K562 (cell line): ENCODE results near the gene DAZAP1. TPM values are rescaled to one million over a fixed set of nuclear protein-coding genes. Genes with fewer than 3 reads are reported as not detected.

ENCODE experiments used
- FIP1L1 ChIP-seq: fragments of 200-400 bp; formaldehyde crosslinking; IDR thresholded peaks from 2 replicates; pipeline ENCODE4 v1.6.1; 2018; ENCODE audit warnings: mild to moderate bottlenecking, low read depth, low read length; ENCODE audit not compliant: poor library complexity, severe bottlenecking
- FOS ChIP-seq: IDR thresholded peaks from 3 replicates; pipeline ENCODE4 v1.6.1; 2011; ENCODE audit not compliant: insufficient read length; ENCODE audit errors: extremely low read depth
- FOXA3 ChIP-seq, 2 experiments: fragments of 450-650 bp in 1 of 2; sonication (generic) in 1 of 2; formaldehyde crosslinking; IDR thresholded peaks in 1 of 2; conservative IDR thresholded peaks in 1 of 2; 2 replicates each; pipeline versions ENCODE4 v1.4.0 to v1.8.0; 2020 to 2022; ENCODE audit warnings: mild to moderate bottlenecking in 2 of 2, missing genetic modification reagents in 1 of 2
- MTA2 ChIP-seq: fragments of 450-650 bp; IDR thresholded peaks from 2 replicates; pipeline ENCODE4 v1.6.1; 2016; ENCODE audit warnings: low read depth
- POLR3A ChIP-seq: IDR thresholded peaks from 2 replicates; pipeline ENCODE4 v1.6.1; 2011; ENCODE audit warnings: borderline replicate concordance, mild to moderate bottlenecking, moderate library complexity; ENCODE audit not compliant: insufficient read length, insufficient read depth; ENCODE audit errors: extremely low read depth
- PTBP1 ChIP-seq: fragments of 200-400 bp; formaldehyde crosslinking; IDR thresholded peaks from 2 replicates; pipeline ENCODE4 v1.6.1; 2017; ENCODE audit warnings: low read depth, low read length
- RBFOX2 ChIP-seq: fragments of 200-400 bp; formaldehyde crosslinking; IDR thresholded peaks from 2 replicates; pipeline ENCODE4 v1.6.1; 2017; ENCODE audit warnings: low read depth, mild to moderate bottlenecking, low read length, moderate library complexity
- RFX1 ChIP-seq: fragments of 450-650 bp; IDR thresholded peaks from 2 replicates; pipeline ENCODE4 v1.6.1; 2016; ENCODE audit warnings: mild to moderate bottlenecking, moderate library complexity
- SAFB2 ChIP-seq: fragments of 200-400 bp; formaldehyde crosslinking; IDR thresholded peaks from 2 replicates; pipeline ENCODE4 v1.6.1; 2018; ENCODE audit warnings: borderline replicate concordance, low read length, low read depth, moderate library complexity; ENCODE audit not compliant: severe bottlenecking
- SMARCA4 ChIP-seq: fragments of 450-650 bp; IDR thresholded peaks from 2 replicates; pipeline ENCODE4 v1.6.1; 2016
- SMARCC2 ChIP-seq: fragments of 450-650 bp; IDR thresholded peaks from 2 replicates; pipeline ENCODE4 v1.6.1; 2017; ENCODE audit warnings: antibody characterized with exemption, moderate library complexity, mild to moderate bottlenecking, low read depth
- SREBF2 ChIP-seq: sonication (generic); formaldehyde crosslinking; IDR thresholded peaks from 2 replicates; pipeline ENCODE4 v1.4.0; 2020; ENCODE audit warnings: mild to moderate bottlenecking, missing genetic modification reagents
- TAF9B ChIP-seq: fragments of 450-650 bp; IDR thresholded peaks from 2 replicates; pipeline ENCODE4 v1.6.1; 2018; ENCODE audit warnings: mild to moderate bottlenecking; ENCODE audit not compliant: partially characterized antibody
- ZKSCAN8 ChIP-seq: fragments of 200-800 bp; sonication (Bioruptor generic); IDR thresholded peaks from 2 replicates; pipeline ENCODE4 v1.6.1; 2016; ENCODE audit warnings: missing genetic modification characterization, missing compliant biosample characterization
- ZNF696 ChIP-seq: fragments of 250-450 bp; sonication (Bioruptor Pico); conservative IDR thresholded peaks from 2 replicates; pipeline ENCODE4 v1.4.0; 2020; ENCODE audit warnings: mild to moderate bottlenecking, moderate library complexity
- polyA plus RNA-seq, 8 experiments: library from polyadenylated mRNA; depleted of rRNA in 4 of 8; stranded (reverse) in 5 of 8; unstranded in 3 of 8; fragments of >200 nt; fragmentation: Nextera tagmentation in 2 of 8; fragmentation: Illumina TruSeq in 1 of 8; extraction: Ambion mirVana in 2 of 8; extraction: Trizol in 1 of 8; gene quantifications; 2 replicates each; pipeline versions ENCODE4 v1.2.1 to v1.2.3, GENCODE V29; 2011 to 2014; ENCODE audit warnings: inconsistent platforms in 1 of 8, missing spikeins in 1 of 8
- total RNA-seq, 7 experiments: library from RNA; depleted of rRNA in 6 of 7; stranded (reverse); fragments of >200 nt in 6 of 7; fragmentation: Illumina TruSeq in 2 of 7; extraction: Trizol in 2 of 7; gene quantifications; 2 replicates each; pipeline versions ENCODE4 v1.2.1 to v1.2.3, GENCODE V29; 2011 to 2021; ENCODE audit warnings: low replicate concordance in 1 of 7
- TF ChIP-seq, protein P1 (sequence below): fragments of 450-650 bp; IDR thresholded peaks from 2 replicates; pipeline ENCODE4 v1.6.1; 2016; ENCODE audit warnings: antibody characterized with exemption
- TF ChIP-seq, protein P2 (sequence below): fragments of 450-650 bp; IDR thresholded peaks from 2 replicates; pipeline ENCODE4 v1.7.0; 2016; ENCODE audit warnings: borderline replicate concordance
- TF ChIP-seq, protein P3 (sequence below), 2 experiments: IDR thresholded peaks; 2 replicates each; pipeline ENCODE4 v1.6.1; 2011; ENCODE audit warnings: borderline replicate concordance in 1 of 2, control low read depth in 1 of 2, low read depth in 1 of 2, low read length in 1 of 2, mild to moderate bottlenecking in 1 of 2, mixed read lengths in 1 of 2, moderate library complexity in 1 of 2; ENCODE audit not compliant: insufficient read depth in 1 of 2, insufficient read length in 1 of 2, poor library complexity in 1 of 2, severe bottlenecking in 1 of 2; ENCODE audit errors: extremely low read depth in 1 of 2
- TF ChIP-seq, protein P4 (sequence below): fragments of 450-650 bp; formaldehyde crosslinking; IDR thresholded peaks from 2 replicates; pipeline ENCODE4 v1.4.0; 2020; ENCODE audit warnings: mild to moderate bottlenecking, mixed read lengths

Gene DAZAP1
- total and polyA plus RNA-seq, 9 of the 15 experiments (the other 6 are each of a cell fraction or from before 2014, with no cell fraction given), result 10.8 to 289 (median 142) TPM

DNA sequence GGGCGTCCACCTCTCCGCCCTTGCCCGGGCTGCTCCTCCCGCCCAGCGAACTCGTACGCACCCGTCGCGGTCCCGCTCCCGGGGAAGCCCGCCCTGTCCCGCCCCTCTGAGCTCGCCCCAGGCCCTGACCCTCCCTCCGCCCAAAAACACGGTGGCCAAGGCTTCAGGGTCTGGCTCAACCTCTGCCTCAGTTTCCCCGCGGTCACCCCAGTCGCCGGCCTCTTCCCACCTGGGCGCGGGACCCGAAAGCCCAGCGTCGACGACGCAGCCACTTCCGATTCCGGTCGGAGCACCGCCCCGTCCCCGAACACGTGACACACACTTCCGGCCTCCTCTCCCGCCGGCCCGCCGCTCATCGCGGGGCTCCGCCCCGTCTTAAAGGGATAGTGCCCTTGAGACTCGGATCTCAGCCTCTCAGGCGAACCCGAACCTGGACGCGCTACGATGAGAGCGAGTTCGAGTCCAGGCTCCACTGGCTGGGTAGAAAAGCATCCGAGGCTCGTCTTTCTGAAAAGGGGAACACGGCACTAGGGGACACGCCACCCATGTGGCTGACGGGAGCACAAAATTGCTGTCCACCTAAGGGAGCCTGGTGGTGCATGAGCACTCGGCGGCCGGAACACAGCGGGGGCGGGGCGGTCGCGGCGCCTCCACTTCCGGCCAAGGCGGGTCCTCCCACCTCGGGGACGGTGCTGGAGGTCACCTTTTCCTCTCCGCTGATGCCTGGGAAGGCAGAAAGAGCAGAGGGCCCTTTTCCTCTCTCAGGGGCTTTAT is 71.7 kb downstream of the DAZAP1 start, which contains the start of gene C19orf25 (continued):
- TF ChIP-seq, protein P1, sequence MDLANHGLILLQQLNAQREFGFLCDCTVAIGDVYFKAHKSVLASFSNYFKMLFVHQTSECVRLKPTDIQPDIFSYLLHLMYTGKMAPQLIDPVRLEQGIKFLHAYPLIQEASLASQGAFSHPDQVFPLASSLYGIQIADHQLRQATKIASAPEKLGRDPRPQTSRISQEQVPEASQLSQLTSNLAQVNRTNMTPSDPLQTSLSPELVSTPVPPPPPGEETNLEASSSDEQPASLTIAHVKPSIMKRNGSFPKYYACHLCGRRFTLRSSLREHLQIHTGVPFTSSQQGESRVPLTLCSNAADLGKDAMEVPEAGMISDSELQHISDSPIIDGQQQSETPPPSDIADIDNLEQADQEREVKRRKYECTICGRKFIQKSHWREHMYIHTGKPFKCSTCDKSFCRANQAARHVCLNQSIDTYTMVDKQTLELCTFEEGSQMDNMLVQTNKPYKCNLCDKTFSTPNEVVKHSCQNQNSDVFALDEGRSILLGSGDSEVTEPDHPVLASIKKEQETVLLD, result no peak
- TF ChIP-seq POLR3A (no peak), FIP1L1 (peak; percentile 62), ZKSCAN8 (CRISPR knock-in tag) (no peak), SMARCC2 (no peak), TAF9B (peak; percentile 83), FOXA3 (CRISPR knock-in tag; conservative IDR thresholded peaks at IDR 0.05 in 1 of 2, IDR thresholded peaks at IDR 0.05 in 1 of 2) (no peak), SMARCA4 (no peak; the same call in 1 of the 2 replicates), FOS (no peak), MTA2 (no peak), RFX1 (no peak), SREBF2 (CRISPR knock-in tag) (no peak), RBFOX2 (peak; percentile 89), SAFB2 (no peak), ZNF696 (CRISPR knock-in tag) (no peak), PTBP1 (no peak)
- TF ChIP-seq, protein P2, sequence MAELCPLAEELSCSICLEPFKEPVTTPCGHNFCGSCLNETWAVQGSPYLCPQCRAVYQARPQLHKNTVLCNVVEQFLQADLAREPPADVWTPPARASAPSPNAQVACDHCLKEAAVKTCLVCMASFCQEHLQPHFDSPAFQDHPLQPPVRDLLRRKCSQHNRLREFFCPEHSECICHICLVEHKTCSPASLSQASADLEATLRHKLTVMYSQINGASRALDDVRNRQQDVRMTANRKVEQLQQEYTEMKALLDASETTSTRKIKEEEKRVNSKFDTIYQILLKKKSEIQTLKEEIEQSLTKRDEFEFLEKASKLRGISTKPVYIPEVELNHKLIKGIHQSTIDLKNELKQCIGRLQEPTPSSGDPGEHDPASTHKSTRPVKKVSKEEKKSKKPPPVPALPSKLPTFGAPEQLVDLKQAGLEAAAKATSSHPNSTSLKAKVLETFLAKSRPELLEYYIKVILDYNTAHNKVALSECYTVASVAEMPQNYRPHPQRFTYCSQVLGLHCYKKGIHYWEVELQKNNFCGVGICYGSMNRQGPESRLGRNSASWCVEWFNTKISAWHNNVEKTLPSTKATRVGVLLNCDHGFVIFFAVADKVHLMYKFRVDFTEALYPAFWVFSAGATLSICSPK, result no peak
- TF ChIP-seq, protein P3, sequence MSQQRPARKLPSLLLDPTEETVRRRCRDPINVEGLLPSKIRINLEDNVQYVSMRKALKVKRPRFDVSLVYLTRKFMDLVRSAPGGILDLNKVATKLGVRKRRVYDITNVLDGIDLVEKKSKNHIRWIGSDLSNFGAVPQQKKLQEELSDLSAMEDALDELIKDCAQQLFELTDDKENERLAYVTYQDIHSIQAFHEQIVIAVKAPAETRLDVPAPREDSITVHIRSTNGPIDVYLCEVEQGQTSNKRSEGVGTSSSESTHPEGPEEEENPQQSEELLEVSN (IDR thresholded peaks at IDR 0.05; ENCODE audit: borderline replicate concordance in 1 of 2, extremely low read depth in 1 of 2, insufficient read depth in 1 of 2, insufficient read length in 1 of 2, low read depth in 1 of 2, low read length in 1 of 2, poor library complexity in 1 of 2, severe bottlenecking in 1 of 2), result peak; percentile 96
- TF ChIP-seq, protein P4, sequence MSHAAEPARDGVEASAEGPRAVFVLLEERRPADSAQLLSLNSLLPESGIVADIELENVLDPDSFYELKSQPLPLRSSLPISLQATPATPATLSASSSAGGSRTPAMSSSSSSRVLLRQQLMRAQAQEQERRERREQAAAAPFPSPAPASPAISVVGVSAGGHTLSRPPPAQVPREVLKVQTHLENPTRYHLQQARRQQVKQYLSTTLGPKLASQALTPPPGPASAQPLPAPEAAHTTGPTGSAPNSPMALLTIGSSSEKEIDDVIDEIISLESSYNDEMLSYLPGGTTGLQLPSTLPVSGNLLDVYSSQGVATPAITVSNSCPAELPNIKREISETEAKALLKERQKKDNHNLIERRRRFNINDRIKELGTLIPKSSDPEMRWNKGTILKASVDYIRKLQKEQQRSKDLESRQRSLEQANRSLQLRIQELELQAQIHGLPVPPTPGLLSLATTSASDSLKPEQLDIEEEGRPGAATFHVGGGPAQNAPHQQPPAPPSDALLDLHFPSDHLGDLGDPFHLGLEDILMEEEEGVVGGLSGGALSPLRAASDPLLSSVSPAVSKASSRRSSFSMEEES (CRISPR knock-in tag), result peak; percentile 98
